ENCODE data around the gene BAIAP3.

The BAIAP3 gene

DNA sequence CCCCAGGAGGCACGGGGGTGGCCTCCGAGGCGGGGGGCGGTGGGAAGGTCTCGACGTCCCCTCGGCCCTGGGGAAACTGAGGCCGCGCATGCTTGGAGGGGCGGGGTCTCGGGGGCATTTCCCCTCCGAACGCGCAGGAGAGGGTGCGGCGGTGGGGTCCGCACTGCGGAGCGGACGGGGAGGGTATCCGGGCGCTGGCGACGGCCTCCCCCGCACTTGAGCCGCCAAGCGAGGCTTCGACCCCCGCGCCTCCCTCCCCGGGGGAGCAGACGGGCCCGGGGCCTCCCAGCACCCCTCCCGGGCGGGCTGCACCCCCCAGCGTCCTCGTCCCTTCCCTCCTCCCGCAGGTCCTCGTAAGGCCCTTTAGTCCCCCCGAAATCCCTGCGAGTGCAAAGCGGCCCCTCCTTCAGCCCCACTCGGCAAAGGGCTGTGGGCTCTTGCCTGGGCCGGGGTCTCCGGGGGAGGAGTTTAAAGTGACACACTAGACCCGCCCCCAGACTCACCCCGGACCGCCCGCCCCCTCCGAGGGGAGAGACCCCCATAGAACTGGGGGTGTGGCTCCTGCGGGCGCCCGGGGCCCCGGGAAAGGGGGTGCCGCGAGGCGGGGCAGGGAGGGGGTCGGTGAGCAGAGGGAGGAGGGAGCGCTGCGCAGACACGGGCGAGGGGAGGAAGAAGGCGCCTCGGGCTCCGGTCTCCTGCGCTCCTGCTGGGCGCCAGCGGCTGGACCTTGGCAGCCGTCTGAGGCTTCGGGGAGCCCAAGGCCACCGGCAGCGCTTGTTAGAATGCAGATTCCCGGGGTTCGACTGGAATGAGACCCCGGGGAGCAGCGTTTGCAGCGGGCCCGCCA, 632 bp downstream of the BAIAP3 start:
- DNase-seq (ENCODE audit: low spot score) = no peak

DNA sequence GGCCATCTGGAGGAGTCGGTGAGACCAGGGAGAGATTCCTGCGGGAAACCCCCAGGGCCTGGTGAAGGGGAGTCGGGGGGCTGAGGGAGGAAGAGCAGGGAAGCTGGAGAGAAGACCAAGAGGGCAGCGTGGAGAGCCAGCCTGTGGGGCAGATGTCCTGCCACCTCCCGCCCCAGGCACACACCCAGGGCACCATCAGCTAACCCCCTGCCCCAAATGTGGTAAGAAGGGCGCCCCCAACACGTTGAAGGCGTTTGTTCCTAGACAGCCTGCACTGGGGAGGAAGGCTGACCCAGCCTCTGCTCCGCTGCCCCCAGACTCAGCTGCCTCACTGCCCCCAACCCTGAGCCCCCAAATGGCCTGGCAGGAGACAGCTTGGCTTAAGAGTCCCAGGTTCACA, 1.3 kb downstream of the BAIAP3 start:
- DNase-seq (ENCODE audit: low spot score) = no peak

DNA sequence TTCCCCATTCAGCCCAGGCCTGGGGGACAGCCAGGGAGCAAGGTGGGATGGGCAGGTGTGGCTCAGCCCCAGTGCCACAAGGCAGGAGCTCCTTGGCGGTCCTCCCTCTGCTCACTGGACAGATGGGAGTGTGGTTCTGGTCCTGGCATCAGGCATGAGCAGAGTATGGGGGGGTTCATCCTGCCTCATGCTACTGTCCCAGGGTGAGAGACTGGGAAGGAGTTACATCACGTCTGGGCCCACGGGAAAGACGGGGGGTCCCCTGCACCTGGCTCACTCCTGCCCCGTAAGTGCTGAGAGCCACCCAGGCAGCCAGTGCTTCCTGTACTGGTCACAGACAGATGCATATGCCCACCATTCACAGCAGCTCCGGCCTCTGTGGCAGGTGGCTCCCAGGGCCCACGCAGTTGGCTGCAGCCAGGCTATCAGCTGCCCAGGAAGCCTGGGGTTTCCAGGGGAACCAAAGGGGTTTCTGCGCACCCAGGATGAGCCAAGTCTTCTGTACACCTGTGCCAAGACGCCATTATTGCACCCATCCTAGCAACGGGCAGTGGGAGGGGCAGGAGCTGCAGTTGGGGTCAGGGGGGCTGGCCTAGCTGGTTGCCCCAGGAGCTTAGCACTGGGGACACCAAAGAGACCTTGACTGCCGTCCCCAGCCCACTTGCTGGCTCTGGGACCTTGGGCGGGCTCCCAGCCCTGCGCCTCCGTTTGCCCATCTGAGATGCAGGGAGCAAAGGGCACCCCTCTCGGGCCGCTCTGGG, 1.9 kb downstream of the BAIAP3 start:
- no peak for DNase-seq (ENCODE audit: low spot score)

DNA sequence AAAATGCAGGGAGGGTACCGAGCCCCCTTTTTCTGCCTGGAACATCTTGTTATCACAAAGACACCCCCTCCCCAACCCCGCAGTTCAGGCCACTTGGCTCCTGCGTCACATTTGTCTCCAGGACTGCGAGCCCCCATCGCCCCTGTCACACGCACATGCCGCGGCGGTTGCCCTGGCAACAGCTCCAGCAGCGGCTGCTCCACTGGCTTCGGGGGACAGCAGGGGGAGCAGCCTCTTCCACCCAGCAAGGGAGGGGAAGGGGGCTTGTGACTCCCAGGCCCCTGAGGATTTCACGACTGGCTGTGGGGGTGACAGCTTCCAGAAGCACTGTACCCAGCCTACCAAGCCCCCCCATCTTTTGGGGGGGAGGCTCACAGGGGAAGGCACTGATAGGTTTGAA, 2.6 kb downstream of the BAIAP3 start:
- no peak for DNase-seq (ENCODE audit: low spot score)

DNA sequence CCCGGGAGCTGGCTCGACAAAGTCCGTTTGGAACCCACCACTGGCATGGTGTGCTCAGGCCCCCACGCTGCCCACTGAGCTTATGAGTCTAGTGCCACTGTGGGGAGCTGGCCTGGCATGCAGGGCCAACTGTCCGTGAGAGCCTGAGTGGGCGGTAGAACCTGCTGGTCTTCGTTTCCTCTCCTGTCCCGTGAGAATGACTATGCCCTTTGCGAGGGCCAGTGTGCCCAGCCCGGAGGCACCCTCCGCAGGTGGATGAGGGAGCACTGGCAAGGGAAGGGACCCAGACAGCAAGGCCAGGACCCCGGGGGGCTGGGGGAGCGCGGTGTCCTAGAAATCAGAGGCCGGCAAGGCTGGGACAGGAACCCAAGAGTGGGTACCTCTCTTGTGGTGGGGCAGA, 3.2 kb downstream of the BAIAP3 start:
- no peak for DNase-seq (ENCODE audit: low spot score)

DNA sequence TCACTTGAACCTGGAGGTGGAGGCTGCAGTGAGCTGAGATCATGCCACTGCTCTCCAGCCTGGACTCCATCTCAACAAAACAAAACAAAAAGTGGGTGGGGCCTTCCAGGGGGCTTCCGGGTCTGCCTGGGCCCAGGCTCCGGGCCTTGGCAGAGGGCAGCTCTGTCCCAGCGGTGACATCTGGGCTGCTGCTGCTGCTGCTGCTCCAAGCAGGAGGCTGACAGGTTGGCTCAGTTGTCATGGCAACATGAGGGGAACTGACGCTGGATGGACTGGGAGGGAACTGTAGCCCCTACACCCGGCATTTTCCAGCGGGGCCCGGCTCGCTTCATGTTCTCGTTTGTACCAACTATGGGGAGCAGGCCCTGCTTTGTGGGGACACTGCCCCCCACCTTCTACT, 4.0 kb downstream of the BAIAP3 start:
- DNase-seq (ENCODE audit: low spot score) = peak; percentile 64

DNA sequence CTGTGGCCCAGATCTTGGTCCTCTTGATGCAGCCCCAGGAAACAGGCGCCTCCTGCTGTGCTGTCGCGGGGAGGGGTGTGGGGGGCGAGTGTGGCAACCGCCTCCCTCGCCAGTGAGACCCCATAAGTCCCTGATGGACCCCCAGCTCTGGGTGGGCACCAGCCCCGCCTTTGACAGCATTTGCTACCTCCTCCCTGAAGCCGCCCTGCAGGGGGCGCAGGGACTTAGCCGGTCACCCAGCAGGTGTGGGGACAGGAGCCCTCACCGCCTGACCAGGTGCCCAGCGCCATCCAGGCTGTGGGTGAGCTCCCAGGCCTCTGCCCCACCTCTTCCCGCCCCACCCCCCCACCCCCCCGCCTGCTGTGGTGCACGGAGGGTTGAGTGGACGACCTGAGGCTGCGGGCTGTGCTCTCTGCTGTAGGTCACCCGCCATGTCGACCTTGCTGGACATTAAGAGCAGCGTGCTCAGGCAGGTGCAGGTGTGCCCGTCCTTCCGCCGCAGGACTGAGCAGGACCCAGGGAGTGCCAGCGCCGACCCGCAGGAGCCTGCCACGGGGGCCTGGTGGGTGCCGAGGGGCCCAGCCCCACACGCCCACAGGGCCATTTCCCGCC, 4.8 kb downstream of the BAIAP3 start:
- peak; percentile 58 for DNase-seq (ENCODE audit: low spot score)

DNA sequence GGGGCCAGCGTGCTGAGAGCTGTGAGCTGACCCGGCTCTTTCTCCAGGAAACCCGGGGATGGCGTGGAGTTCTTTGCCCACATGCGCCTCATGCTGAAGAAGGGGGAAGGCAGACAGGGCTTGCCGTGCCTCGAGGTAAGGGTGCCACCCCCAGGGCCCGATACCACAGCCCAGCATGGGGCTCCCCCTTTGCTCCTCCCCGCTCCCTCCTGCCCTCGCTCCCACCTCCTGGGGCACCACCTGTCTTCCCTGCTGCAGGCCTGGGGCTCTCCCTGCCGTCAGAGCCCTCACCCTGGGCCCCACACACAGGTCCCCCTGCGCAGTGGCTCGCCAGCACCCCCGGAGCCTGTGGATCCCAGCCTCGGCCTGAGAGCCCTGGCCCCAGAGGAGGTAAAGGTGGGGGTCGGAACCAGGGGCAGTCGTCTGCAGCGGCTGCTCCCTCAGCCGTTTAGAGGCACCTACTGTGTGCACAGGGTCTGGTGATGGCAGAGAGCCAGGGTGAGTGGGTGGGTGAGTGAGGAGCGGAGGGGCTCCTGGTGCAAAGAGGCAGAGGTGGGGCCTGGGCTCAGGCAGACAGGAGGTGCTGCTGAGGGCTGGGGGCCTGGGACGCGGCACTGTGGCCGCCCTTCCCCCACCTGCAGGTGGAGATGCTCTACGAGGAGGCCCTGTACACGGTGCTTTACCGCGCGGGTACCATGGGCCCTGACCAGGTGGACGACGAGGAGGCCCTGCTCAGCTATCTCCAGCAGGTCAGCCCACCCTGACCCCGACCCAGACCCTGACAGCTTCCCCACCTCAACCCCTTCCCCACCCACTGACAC, 5.6 kb downstream of the BAIAP3 start:
- no peak for DNase-seq (ENCODE audit: low spot score)

DNA sequence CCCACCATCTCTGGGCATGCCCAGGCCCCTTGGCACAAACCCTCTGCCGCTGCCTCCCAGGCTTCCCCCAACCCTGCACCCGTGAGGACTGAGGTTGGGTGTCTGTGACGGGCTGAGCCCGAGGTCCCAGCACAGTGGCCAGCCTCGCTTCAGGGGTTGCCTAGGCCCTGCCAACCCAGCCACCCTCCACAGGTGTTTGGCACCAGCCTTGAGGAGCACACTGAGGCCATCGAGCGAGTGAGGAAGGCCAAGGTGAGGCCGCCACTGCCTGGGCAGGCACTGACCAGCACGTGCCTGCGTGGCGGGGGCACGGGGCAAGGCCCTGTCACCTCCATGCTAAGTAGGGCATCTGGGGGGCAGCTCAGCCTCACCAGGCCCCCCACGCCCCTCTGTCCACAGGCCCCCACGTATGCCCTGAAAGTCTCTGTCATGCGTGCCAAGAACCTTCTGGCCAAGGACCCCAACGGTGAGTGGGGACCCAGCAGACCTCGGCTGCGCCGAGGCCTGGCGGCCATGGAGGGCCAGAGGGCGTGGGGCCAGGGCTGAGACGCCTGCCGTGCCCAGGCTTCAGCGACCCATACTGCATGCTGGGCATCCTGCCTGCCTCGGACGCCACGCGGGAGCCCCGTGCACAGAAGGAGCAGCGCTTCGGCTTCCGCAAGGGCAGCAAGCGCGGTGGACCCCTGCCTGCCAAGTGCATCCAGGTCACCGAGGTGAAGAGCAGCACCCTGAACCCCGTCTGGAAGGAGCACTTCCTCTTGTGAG, 7.5 kb downstream of the BAIAP3 start:
- no peak for DNase-seq (ENCODE audit: low spot score)

DNA sequence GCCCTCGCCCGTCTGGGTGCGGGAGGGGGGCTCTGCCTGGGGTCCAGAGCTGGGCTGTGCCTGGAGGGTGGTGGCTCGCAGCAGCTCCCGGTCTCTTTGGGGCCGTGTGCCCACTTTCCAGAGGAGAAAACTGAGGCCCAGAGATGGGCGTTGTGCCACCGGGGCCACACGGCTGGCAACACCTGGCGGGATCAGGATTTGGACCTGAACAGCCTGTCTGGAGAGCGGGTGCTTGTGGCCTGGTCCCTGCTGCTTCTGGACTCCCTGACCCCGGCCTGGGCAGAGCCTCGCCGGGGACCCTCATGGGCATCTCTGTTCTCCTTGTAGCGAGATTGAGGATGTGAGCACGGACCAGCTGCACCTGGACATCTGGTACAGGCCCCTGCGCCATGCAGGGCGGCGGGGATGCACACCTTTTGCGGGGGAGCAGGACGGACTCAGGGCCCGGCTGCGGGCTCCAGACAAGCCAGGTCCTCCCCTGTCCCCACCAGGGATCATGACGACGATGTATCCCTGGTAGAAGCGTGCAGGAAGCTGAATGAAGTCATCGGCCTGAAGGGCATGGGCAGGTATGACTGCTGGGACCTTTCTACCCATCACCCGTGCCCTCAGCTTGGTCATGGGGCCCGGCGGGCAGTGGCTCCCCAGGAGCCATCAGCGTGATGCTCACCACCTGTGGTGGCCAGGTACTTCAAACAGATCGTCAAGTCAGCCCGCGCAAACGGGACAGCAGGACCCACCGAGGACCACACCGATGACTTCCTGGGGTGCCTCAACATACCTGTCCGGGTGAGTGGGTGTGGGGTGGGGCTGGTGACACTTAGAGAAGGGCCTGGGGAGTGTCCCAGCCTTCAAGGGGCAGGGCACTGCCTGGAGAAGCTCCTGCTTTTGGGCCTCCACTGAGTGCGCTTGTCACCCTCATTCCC, 8.3 kb downstream of the BAIAP3 start:
- DNase-seq (ENCODE audit: low spot score) = no peak

DNA sequence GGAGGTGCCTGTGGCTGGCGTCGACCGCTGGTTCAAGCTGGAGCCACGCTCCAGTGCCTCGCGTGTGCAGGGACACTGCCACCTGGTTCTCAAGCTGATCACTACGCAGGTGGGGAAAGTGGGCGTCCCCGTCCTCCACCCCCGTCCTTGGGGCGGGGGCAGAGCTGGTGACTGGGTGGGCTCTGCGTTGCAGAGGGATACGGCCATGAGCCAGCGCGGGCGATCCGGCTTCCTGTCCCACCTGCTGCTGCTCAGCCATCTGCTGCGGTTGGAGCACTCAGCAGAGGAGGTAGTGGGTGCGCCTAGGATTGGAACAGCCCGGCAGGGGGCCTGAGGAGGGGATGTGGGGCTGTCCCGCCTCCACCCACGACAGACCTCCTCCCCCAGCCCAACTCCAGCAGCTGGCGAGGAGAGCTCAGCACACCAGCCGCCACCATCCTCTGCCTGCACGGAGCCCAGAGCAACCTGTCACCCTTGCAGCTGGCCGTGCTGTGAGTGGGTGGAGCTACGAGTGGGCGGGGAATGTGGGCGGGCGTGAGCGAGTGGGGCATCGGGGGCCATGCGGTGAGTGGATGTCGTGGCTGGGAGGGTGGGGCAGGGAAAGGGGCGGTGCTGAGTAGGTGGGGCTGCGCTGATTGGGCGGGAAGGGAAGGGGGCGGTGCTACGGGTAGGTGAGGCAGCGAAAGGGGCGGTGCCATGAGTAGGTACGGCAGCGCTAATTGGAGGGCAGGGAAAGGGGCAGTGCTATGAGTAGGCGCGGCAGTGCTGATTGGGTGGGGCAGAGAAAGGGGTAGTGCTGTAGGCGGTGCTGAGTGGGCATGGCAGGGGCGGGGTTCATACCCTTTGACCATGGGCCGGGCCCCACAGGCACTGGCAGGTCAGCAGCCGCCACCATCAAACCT, 9.3 kb downstream of the BAIAP3 start:
- peak; percentile 99 for DNase-seq (ENCODE audit: low spot score)

DNA sequence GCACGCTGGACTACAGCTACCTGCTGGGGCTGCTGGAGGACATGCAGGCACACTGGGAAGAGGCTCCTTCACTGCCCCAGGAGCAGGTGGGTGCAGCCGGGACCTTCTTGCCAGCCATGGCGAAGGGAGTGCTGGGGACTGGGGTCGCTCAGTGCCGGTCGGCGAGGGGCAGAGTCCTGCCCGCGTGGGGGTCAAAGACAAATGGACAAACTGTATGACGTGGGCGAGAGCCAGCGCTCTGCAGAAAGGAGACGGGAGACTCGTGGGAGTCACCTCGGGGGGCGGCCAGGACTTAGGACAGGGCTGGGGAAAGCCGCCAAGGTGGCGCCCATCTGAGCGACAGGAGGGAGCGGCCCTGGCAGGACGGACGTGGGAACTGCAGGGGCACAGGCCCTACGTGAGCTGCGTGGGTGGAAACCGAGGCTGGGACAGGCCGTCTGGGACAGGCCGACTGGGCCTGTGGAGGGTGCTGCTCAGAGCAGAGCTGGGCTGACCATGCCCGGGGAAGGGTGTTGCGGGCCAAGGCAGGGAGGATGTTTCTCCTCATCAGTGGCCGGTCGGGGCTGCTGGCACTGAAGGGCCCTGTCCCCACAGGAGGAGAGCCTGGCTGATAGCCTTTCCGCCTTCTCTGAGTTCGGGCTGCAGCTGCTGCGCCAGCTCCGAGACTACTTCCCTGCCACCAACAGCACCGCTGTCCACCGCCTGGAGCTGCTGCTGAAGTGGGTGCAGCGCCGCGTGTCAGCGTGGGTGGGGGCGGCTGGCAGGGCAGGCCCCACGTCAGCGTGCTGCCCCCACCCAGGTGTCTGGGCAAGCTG, 10.2 kb downstream of the BAIAP3 start:
- DNase-seq (ENCODE audit: low spot score) = no peak

DNA sequence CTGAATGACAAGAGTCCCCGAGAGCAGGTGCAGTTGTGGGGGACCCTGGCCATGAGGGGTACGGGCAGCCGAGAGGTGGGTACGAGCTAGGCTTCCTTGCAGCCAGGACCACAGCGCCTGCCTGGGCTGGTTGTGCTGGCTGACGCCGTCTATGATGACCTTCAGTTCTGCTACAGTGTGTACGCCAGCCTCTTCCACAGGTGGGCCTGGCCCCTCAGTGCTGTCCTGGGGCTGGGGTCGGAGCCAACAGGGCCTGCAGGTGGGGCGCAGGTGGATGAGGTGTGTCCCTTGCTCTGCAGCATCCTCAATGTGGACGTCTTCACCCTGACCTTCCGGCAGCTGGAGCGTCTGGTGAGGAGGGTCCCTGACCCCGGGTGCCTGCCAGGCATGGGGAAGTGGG, 11.1 kb downstream of the BAIAP3 start:
- no peak for DNase-seq (ENCODE audit: low spot score)

DNA sequence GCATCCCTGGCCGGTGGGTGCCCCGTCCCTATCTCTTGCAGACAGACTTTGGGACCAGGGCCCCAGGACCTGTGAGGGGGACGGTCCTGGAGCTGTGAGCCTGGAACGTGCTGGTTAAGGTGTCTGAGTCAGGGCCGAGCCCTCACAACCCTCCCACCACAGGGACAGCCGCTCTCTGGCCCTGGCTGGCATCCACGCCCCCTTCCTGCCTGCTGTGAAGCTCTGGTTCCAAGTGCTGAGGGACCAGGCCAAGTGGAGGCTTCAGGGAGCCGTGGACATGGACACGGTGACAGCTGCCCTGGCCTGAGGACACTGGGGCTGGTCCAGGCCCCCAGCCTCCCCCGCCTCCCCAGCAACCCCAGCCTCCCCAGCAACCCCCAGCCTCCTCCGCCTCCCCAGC, 11.6 kb downstream of the BAIAP3 start:
- no peak for DNase-seq (ENCODE audit: low spot score)

DNA sequence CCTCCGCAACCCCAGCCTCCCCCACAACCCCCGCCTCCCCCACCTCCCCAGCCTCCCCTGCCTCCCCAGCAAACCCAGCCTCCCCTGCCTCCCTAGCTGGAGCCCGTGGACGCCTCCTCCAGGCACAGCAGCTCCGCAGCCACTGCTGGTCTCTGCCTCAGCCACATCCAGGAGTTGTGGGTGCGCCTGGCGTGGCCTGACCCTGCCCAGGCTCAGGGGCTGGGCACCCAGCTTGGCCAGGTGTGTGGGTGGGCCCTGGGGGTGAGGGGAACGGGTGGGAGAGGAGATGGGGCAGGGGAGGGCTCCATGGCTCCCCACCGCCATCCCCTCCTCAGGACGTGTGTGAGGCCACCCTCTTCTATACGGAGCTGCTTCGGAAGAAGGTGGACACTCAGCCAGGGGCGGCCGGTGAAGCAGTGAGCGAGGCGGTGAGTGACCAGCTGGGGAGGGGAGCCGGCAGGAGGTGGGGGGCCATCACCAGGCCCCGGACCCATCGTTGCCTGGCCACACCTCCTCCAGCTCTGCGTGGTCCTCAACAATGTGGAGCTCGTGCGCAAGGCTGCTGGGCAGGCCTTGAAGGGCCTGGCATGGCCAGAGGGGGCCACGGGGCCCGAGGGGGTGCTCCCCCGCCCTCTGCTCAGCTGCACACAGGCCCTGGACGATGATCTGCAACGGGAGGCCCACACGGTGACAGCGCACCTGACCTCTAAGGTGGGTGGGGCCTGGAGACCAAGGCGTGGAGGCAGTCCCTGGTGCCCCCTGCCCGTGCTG, 12.4 kb downstream of the BAIAP3 start:
- DNase-seq (ENCODE audit: low spot score) = no peak

DNA sequence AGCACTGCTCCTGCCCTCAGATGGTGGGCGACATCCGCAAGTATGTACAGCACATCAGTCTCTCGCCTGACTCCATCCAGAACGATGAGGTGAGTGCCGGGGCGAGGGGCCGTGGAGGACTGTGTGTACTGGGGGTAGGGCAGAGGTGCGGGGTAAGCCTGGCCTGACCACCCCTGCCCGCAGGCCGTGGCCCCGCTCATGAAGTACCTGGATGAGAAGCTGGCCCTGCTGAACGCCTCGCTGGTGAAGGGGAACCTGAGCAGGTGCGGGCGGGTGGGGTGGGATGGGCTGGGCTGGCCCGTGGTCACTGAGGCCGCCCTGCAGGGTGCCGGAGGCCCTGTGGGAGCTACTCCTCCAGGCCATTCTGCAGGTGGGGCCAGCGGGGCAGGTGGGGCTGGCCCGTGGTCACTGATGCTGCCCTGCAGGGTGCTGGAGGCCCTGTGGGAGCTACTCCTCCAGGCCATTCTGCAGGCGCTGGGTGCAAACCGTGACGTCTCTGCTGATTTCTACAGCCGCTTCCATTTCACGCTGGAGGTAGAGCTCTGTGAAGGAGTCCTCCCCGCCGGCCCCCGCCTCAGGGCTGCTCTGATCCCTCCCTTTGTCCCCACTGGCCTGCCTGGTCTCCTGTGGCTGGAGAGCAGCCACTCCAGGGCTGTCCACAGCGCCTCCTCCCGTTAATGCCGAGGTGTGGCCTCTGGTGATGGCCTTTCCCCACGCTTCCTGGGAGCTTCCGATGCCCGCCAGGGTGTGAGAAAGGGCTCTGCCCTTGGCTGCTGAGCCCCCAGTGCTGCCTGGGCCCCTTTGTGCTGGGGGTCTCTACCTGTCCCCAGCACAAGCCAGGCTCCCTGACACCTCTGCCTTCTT, 13.2 kb downstream of the BAIAP3 start:
- DNase-seq (ENCODE audit: low spot score) = no peak

All from SK-N-DZ (cell line).